GM23338 (cell line): ENCODE data around the gene ITSN2. TPM values are rescaled to one million over a fixed set of nuclear protein-coding genes. Genes with fewer than 3 reads are reported as not detected.

ENCODE experiments used
- ATAC-seq: fragments of 200-7000 bp; cut with Tn5 transposase; 3 replicates; pipeline ENCODE4 v1.9.1; 2020
- DNase-seq: peaks from one replicate; pipeline ENCODE4 v3.0.0-alpha.2; 2015; ENCODE audit warnings: low spot score
- H2AFZ ChIP-seq: fragments of 200-600 bp; sonication (generic); 2 replicates; pipeline ENCODE4 v1.8.0; 2016; ENCODE audit warnings: antibody characterized with exemption, mild to moderate bottlenecking, moderate library complexity
- H3F3A ChIP-seq: fragments of 200-600 bp; sonication (generic); replicated peaks from 2 replicates; pipeline ENCODE4 v1.8.0; 2017; ENCODE audit warnings: antibody characterized with exemption, mixed run types, low read depth
- H3K27ac ChIP-seq: fragments of 200-600 bp; sonication (generic); 2 replicates; pipeline ENCODE4 v1.6.1; 2016; ENCODE audit warnings: low read depth
- H3K27me3 ChIP-seq: fragments of 200-600 bp; sonication (generic); 2 replicates; pipeline ENCODE4 v1.8.0; 2016; ENCODE audit warnings: mild to moderate bottlenecking, mixed run types, moderate library complexity; ENCODE audit not compliant: insufficient read depth
- H3K36me3 ChIP-seq: fragments of 200-600 bp; sonication (generic); 2 replicates; pipeline ENCODE4 v1.8.0; 2016; ENCODE audit warnings: mild to moderate bottlenecking; ENCODE audit not compliant: insufficient read depth
- H3K4me1 ChIP-seq: fragments of 200-600 bp; sonication (generic); 2 replicates; pipeline ENCODE4 v1.8.0; 2016; ENCODE audit warnings: mild to moderate bottlenecking, moderate library complexity; ENCODE audit not compliant: insufficient read depth
- H3K4me2 ChIP-seq: fragments of 200-600 bp; sonication (generic); 2 replicates; pipeline ENCODE4 v1.7.1; 2017; ENCODE audit warnings: mixed run types
- H3K4me3 ChIP-seq: fragments of 200-600 bp; sonication (generic); 2 replicates; pipeline ENCODE4 v1.6.1; 2016; ENCODE audit warnings: mixed run types
- H3K79me2 ChIP-seq: fragments of 200-600 bp; sonication (generic); replicated peaks from 2 replicates; pipeline ENCODE4 v1.8.0; 2017; ENCODE audit warnings: mild to moderate bottlenecking; ENCODE audit not compliant: insufficient read depth
- H3K9me2 ChIP-seq: fragments of 200-600 bp; sonication (generic); 2 replicates; pipeline ENCODE4 v1.8.0; 2017; ENCODE audit not compliant: insufficient read depth
- H4K20me1 ChIP-seq: fragments of 200-600 bp; sonication (generic); replicated peaks from 2 replicates; pipeline ENCODE4 v1.8.0; 2017; ENCODE audit warnings: mild to moderate bottlenecking; ENCODE audit not compliant: insufficient read depth
- H3K27ac Mint-ChIP-seq: 2 replicates; pipeline ENCODE4 v1.8.0; 2020; ENCODE audit warnings: inconsistent platforms, mild to moderate bottlenecking, moderate library complexity, mixed read lengths
- H3K27me3 Mint-ChIP-seq: 3 replicates; pipeline ENCODE4 v1.8.0; 2022; ENCODE audit warnings: low read depth, mild to moderate bottlenecking, moderate library complexity, mixed read lengths, inconsistent platforms; ENCODE audit not compliant: insufficient read depth, poor library complexity
- H3K36me3 Mint-ChIP-seq: 3 replicates; pipeline ENCODE4 v1.8.0; 2021; ENCODE audit warnings: low read depth, mild to moderate bottlenecking, inconsistent platforms, moderate library complexity, mixed read lengths
- H3K4me1 Mint-ChIP-seq: 3 replicates; pipeline ENCODE4 v1.8.0; 2020; ENCODE audit warnings: mild to moderate bottlenecking, inconsistent platforms, mixed read lengths
- H3K4me3 Mint-ChIP-seq: 3 replicates; pipeline ENCODE4 v1.8.0; 2021; ENCODE audit warnings: moderate library complexity, mild to moderate bottlenecking, inconsistent platforms, mixed read lengths
- H3K9me3 Mint-ChIP-seq: 3 replicates; pipeline ENCODE4 v1.8.0; 2020; ENCODE audit warnings: moderate library complexity, mild to moderate bottlenecking, inconsistent platforms, mixed read lengths
- CREB1 ChIP-seq: fragments of 250-450 bp; sonication (Bioruptor Pico); IDR thresholded peaks from 2 replicates; pipeline ENCODE4 v1.5.0; 2020; ENCODE audit warnings: low read depth, mild to moderate bottlenecking, moderate library complexity
- CTCF ChIP-seq, 2 experiments: fragments of 200-600 bp in 1 of 2; sonication (generic) in 1 of 2; conservative IDR thresholded peaks; 2 replicates each; pipeline versions ENCODE4 v1.5.1 to v1.6.1; 2016 to 2017; ENCODE audit warnings: antibody characterized with exemption in 2 of 2, low read depth in 2 of 2, mild to moderate bottlenecking in 2 of 2, moderate library complexity in 1 of 2
- EZH2 ChIP-seq: fragments of 200-600 bp; sonication (generic); IDR thresholded peaks from one replicate; pipeline ENCODE4 v1.8.0; 2017; ENCODE audit warnings: antibody characterized with exemption, mild to moderate bottlenecking, low read depth; ENCODE audit not compliant: unreplicated experiment
- EZH2phosphoT487 ChIP-seq: fragments of 200-600 bp; sonication (generic); IDR thresholded peaks from one replicate; pipeline ENCODE4 v1.8.1; 2018; ENCODE audit warnings: antibody characterized with exemption; ENCODE audit not compliant: unreplicated experiment
- JUNB ChIP-seq: IDR thresholded peaks from one replicate; pipeline ENCODE4 v1.6.1; 2016; ENCODE audit warnings: antibody characterized with exemption; ENCODE audit not compliant: unreplicated experiment
- NANOG ChIP-seq: IDR thresholded peaks from 2 replicates; pipeline ENCODE4 v1.6.1; 2016; ENCODE audit warnings: antibody characterized with exemption, borderline replicate concordance
- POLR2AphosphoS5 ChIP-seq: IDR thresholded peaks from 2 replicates; pipeline ENCODE4 v1.6.1; 2016; ENCODE audit warnings: antibody characterized with exemption, low read depth
- STAT1 ChIP-seq: IDR thresholded peaks from one replicate; pipeline ENCODE4 v1.6.1; 2016; ENCODE audit warnings: antibody characterized with exemption; ENCODE audit not compliant: unreplicated experiment
- ZNF114 ChIP-seq: fragments of 250-450 bp; sonication (Bioruptor Pico); IDR thresholded peaks from 2 replicates; pipeline ENCODE4 v1.5.0; 2020; ENCODE audit warnings: mild to moderate bottlenecking, moderate library complexity
- ZNF331 ChIP-seq: fragments of 250-450 bp; sonication (Bioruptor Pico); IDR thresholded peaks from 2 replicates; pipeline ENCODE4 v1.5.0; 2020; ENCODE audit warnings: low read depth, mild to moderate bottlenecking, moderate library complexity
- polyA plus RNA-seq: library from polyadenylated mRNA; unstranded; fragments of >200 nt; fragmentation: Nextera tagmentation; extraction: Ambion mirVana; gene quantifications from 2 replicates; pipeline ENCODE4 v1.2.1, GENCODE V29; 2016
- total RNA-seq: library from RNA; depleted of rRNA; stranded (reverse); fragments of >200 nt; shearing (Covaris generic); gene quantifications from 2 replicates; pipeline ENCODE4 v1.2.3, GENCODE V29; 2014
- TF ChIP-seq, protein P1 (sequence below): fragments of 250-450 bp; sonication (Bioruptor Pico); IDR thresholded peaks from 2 replicates; pipeline ENCODE4 v1.5.0; 2020; ENCODE audit warnings: mild to moderate bottlenecking, moderate library complexity
- TF ChIP-seq, protein P2 (sequence below): IDR thresholded peaks from 2 replicates; pipeline ENCODE4 v1.6.1; 2016; ENCODE audit warnings: antibody characterized with exemption
- TF ChIP-seq, protein P3 (sequence below): IDR thresholded peaks from one replicate; pipeline ENCODE4 v1.6.1; 2018; ENCODE audit warnings: antibody characterized with exemption; ENCODE audit not compliant: unreplicated experiment

Gene ITSN2
- total and polyA plus RNA-seq, 2 experiments from 2014 or later: 17.1 to 17.8 TPM

DNA sequence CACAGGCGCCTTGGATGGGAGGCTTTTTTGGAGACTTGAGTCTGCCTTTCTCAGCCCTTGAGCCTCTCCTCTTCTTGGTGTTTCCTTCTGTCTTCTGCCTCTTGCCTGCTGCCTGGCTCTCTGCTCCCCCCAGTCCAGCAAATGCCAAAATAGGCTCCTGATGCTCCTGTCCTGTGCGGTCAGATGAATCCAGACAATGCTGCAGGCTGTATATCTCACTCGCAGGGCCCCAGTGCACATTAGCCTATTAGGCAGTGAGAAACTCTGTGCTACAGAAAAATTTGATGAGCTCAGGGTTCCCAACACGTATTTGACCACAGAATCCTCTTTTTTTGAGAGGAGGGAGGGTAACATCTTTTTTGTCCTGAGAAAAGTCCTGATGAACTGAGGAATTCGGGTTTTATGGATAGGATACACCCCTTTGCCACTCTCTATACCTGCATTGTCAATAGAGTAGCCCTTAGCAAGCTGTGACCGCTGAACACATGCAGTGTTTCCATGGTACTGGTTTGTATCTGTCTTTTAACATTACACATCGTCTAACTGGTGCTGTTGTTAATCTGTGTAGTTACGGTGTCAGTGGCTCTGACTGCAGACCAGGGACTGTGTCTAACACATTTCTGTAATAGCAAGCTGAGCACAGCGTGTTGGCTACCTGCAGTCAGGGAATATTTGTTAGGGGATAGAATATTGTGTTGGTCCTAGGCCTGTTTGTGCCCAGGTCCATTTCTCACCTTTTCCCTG is 134.7 kb downstream of the ITSN2 start:
- H3K9me2 ChIP-seq: no peaks in the 10 kb centered on the region
- Mint-ChIP-seq H3K4me3 (no peak overlapping the region), H3K27ac (no peak overlapping the region), H3K27me3 (peaks cover 4% of the 10 kb centered on the region), H3K36me3 (no peaks in the 10 kb centered on the region), H3K4me1 (no peaks in the 10 kb centered on the region; the same call in 1 of the 3 replicates), H3K9me3 (no peaks in the 10 kb centered on the region)
- no peak overlapping the region for H3K4me3 ChIP-seq
- TF ChIP-seq, protein P1, sequence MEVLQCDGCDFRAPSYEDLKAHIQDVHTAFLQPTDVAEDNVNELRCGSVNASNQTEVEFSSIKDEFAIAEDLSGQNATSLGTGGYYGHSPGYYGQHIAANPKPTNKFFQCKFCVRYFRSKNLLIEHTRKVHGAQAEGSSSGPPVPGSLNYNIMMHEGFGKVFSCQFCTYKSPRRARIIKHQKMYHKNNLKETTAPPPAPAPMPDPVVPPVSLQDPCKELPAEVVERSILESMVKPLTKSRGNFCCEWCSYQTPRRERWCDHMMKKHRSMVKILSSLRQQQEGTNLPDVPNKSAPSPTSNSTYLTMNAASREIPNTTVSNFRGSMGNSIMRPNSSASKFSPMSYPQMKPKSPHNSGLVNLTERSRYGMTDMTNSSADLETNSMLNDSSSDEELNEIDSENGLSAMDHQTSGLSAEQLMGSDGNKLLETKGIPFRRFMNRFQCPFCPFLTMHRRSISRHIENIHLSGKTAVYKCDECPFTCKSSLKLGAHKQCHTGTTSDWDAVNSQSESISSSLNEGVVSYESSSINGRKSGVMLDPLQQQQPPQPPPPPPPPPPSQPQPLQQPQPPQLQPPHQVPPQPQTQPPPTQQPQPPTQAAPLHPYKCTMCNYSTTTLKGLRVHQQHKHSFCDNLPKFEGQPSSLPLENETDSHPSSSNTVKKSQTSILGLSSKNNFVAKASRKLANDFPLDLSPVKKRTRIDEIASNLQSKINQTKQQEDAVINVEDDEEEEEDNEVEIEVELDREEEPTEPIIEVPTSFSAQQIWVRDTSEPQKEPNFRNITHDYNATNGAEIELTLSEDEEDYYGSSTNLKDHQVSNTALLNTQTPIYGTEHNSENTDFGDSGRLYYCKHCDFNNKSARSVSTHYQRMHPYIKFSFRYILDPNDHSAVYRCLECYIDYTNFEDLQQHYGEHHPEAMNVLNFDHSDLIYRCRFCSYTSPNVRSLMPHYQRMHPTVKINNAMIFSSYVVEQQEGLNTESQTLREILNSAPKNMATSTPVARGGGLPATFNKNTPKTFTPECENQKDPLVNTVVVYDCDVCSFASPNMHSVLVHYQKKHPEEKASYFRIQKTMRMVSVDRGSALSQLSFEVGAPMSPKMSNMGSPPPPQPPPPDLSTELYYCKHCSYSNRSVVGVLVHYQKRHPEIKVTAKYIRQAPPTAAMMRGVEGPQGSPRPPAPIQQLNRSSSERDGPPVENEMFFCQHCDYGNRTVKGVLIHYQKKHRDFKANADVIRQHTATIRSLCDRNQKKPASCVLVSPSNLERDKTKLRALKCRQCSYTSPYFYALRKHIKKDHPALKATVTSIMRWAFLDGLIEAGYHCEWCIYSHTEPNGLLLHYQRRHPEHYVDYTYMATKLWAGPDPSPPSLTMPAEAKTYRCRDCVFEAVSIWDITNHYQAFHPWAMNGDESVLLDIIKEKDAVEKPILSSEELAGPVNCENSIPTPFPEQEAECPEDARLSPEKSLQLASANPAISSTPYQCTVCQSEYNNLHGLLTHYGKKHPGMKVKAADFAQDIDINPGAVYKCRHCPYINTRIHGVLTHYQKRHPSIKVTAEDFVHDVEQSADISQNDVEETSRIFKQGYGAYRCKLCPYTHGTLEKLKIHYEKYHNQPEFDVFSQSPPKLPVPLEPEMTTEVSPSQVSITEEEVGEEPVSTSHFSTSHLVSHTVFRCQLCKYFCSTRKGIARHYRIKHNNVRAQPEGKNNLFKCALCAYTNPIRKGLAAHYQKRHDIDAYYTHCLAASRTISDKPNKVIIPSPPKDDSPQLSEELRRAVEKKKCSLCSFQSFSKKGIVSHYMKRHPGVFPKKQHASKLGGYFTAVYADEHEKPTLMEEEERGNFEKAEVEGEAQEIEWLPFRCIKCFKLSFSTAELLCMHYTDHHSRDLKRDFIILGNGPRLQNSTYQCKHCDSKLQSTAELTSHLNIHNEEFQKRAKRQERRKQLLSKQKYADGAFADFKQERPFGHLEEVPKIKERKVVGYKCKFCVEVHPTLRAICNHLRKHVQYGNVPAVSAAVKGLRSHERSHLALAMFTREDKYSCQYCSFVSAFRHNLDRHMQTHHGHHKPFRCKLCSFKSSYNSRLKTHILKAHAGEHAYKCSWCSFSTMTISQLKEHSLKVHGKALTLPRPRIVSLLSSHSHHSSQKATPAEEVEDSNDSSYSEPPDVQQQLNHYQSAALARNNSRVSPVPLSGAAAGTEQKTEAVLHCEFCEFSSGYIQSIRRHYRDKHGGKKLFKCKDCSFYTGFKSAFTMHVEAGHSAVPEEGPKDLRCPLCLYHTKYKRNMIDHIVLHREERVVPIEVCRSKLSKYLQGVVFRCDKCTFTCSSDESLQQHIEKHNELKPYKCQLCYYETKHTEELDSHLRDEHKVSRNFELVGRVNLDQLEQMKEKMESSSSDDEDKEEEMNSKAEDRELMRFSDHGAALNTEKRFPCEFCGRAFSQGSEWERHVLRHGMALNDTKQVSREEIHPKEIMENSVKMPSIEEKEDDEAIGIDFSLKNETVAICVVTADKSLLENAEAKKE: no peak
- TF ChIP-seq EZH2: no peak
- TF ChIP-seq JUNB: no peak
- no peak for TF ChIP-seq NANOG
- TF ChIP-seq POLR2AphosphoS5: no peak
- TF ChIP-seq CTCF (conservative IDR thresholded peaks at IDR 0.05; ENCODE audit: low read depth in 2 of 2): no peak
- TF ChIP-seq, protein P2, sequence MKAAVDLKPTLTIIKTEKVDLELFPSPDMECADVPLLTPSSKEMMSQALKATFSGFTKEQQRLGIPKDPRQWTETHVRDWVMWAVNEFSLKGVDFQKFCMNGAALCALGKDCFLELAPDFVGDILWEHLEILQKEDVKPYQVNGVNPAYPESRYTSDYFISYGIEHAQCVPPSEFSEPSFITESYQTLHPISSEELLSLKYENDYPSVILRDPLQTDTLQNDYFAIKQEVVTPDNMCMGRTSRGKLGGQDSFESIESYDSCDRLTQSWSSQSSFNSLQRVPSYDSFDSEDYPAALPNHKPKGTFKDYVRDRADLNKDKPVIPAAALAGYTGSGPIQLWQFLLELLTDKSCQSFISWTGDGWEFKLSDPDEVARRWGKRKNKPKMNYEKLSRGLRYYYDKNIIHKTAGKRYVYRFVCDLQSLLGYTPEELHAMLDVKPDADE: no peak
- TF ChIP-seq ZNF114 (CRISPR knock-in tag): no peak
- no peak for TF ChIP-seq CREB1 (CRISPR knock-in tag)
- no peak for TF ChIP-seq STAT1
- TF ChIP-seq EZH2phosphoT487: no peak
- no peak for TF ChIP-seq ZNF331 (CRISPR knock-in tag)
- TF ChIP-seq, protein P3, sequence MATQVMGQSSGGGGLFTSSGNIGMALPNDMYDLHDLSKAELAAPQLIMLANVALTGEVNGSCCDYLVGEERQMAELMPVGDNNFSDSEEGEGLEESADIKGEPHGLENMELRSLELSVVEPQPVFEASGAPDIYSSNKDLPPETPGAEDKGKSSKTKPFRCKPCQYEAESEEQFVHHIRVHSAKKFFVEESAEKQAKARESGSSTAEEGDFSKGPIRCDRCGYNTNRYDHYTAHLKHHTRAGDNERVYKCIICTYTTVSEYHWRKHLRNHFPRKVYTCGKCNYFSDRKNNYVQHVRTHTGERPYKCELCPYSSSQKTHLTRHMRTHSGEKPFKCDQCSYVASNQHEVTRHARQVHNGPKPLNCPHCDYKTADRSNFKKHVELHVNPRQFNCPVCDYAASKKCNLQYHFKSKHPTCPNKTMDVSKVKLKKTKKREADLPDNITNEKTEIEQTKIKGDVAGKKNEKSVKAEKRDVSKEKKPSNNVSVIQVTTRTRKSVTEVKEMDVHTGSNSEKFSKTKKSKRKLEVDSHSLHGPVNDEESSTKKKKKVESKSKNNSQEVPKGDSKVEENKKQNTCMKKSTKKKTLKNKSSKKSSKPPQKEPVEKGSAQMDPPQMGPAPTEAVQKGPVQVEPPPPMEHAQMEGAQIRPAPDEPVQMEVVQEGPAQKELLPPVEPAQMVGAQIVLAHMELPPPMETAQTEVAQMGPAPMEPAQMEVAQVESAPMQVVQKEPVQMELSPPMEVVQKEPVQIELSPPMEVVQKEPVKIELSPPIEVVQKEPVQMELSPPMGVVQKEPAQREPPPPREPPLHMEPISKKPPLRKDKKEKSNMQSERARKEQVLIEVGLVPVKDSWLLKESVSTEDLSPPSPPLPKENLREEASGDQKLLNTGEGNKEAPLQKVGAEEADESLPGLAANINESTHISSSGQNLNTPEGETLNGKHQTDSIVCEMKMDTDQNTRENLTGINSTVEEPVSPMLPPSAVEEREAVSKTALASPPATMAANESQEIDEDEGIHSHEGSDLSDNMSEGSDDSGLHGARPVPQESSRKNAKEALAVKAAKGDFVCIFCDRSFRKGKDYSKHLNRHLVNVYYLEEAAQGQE: no peak
- no peaks in the 10 kb centered on the region for H3K27me3 ChIP-seq
- H3K36me3 ChIP-seq: no peaks in the 10 kb centered on the region
- H3K4me1 ChIP-seq: no peaks in the 10 kb centered on the region
- DNase-seq: no peak
- H3F3A ChIP-seq: no peaks in the 10 kb centered on the region
- no peak for ATAC-seq
- no peak overlapping the region for H3K27ac ChIP-seq
- no peaks in the 10 kb centered on the region for H4K20me1 ChIP-seq
- no peaks in the 10 kb centered on the region for H3K79me2 ChIP-seq
- no peak overlapping the region for H3K4me2 ChIP-seq
- H2AFZ ChIP-seq: no peak overlapping the region
